ENCODE data around the gene KLHL29.

- TF ChIP-seq, protein P1, sequence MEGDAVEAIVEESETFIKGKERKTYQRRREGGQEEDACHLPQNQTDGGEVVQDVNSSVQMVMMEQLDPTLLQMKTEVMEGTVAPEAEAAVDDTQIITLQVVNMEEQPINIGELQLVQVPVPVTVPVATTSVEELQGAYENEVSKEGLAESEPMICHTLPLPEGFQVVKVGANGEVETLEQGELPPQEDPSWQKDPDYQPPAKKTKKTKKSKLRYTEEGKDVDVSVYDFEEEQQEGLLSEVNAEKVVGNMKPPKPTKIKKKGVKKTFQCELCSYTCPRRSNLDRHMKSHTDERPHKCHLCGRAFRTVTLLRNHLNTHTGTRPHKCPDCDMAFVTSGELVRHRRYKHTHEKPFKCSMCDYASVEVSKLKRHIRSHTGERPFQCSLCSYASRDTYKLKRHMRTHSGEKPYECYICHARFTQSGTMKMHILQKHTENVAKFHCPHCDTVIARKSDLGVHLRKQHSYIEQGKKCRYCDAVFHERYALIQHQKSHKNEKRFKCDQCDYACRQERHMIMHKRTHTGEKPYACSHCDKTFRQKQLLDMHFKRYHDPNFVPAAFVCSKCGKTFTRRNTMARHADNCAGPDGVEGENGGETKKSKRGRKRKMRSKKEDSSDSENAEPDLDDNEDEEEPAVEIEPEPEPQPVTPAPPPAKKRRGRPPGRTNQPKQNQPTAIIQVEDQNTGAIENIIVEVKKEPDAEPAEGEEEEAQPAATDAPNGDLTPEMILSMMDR (IDR thresholded peaks at IDR 0.05; ENCODE audit: poor library complexity) = no peak
- no peak for TF ChIP-seq EZH2 (IDR thresholded peaks at IDR 0.05; ENCODE audit: borderline replicate concordance)
- TF ChIP-seq EZH2phosphoT487 (IDR thresholded peaks at IDR 0.05; ENCODE audit: low read depth, severe bottlenecking, unreplicated experiment) = no peak
Measured at GRCh38 chr2:23423062-23423872, 38.3 kb downstream of the KLHL29 start.

All from hepatocyte (in vitro differentiated cells).